WTC11 (cell line): Measurements from ENCODE around the gene PHACTR2. TPM values are rescaled to one million over a fixed set of nuclear protein-coding genes. Genes with fewer than 3 reads are reported as not detected.

ENCODE experiments used
- ATAC-seq: fragments of 200-7000 bp; cut with Tn5 transposase; 2 replicates; pipeline ENCODE4 v1.10.0; 2021; ENCODE audit warnings: mild to moderate bottlenecking, moderate library complexity
- CTCF ChIA-PET: fragments of 300-600 bp; sonication (Branson Sonifier 250); formaldehyde crosslinking; loops from one replicate; lab custom pipeline; 2021; ENCODE audit warnings: antibody characterized with exemption; lab: Charles Lee
- POLR2A ChIA-PET: fragments of 350-600 bp; sonication (Branson Sonifier 250); formaldehyde crosslinking; loops from one replicate; lab custom pipeline; 2021; ENCODE audit warnings: antibody characterized with exemption; lab: Charles Lee
- DNase-seq: peaks from one replicate; pipeline ENCODE4 v3.0.0; 2021; ENCODE audit warnings: low spot score
- H3K27ac Mint-ChIP-seq: 2 replicates; pipeline ENCODE4 v1.8.0; 2021; ENCODE audit warnings: mixed read lengths
- H3K27me3 Mint-ChIP-seq: 2 replicates; pipeline ENCODE4 v1.8.0; 2021; ENCODE audit warnings: low read depth, mild to moderate bottlenecking, moderate library complexity, mixed read lengths
- H3K36me3 Mint-ChIP-seq: 2 replicates; pipeline ENCODE4 v1.8.0; 2021; ENCODE audit warnings: mixed read lengths
- H3K4me1 Mint-ChIP-seq: 2 replicates; pipeline ENCODE4 v1.8.0; 2022; ENCODE audit warnings: mixed read lengths
- H3K4me3 Mint-ChIP-seq: 2 replicates; pipeline ENCODE4 v1.8.0; 2021; ENCODE audit warnings: mild to moderate bottlenecking, moderate library complexity, mixed read lengths
- H3K9me3 Mint-ChIP-seq: 2 replicates; pipeline ENCODE4 v1.8.0; 2021; ENCODE audit warnings: mixed read lengths
- CREM ChIP-seq: sonication (generic); formaldehyde crosslinking; IDR thresholded peaks from 2 replicates; pipeline ENCODE4 v1.8.1; 2022; ENCODE audit warnings: mild to moderate bottlenecking, missing genetic modification reagents, moderate library complexity
- E2F5 ChIP-seq: sonication (generic); formaldehyde crosslinking; IDR thresholded peaks from 2 replicates; pipeline ENCODE4 v1.8.1; 2022; ENCODE audit warnings: mild to moderate bottlenecking, moderate library complexity, missing genetic modification reagents
- ERG ChIP-seq: fragments of 250-450 bp; sonication (Bioruptor Pico); IDR thresholded peaks from 2 replicates; pipeline ENCODE4 v1.8.0; 2021; ENCODE audit warnings: mild to moderate bottlenecking
- FOXK1 ChIP-seq: sonication (generic); formaldehyde crosslinking; IDR thresholded peaks from 2 replicates; pipeline ENCODE4 v1.8.0; 2022; ENCODE audit warnings: mild to moderate bottlenecking, moderate library complexity, missing genetic modification reagents
- GTF2I ChIP-seq: fragments of 250-450 bp; sonication (Bioruptor Pico); conservative IDR thresholded peaks from 2 replicates; pipeline ENCODE4 v1.4.0; 2021; ENCODE audit warnings: mild to moderate bottlenecking
- IRF2 ChIP-seq: sonication (generic); formaldehyde crosslinking; IDR thresholded peaks from 2 replicates; pipeline ENCODE4 v1.8.0; 2022; ENCODE audit warnings: low read depth, missing genetic modification reagents, borderline replicate concordance
- JAZF1 ChIP-seq: fragments of 250-450 bp; sonication (Bioruptor Pico); IDR thresholded peaks from 2 replicates; pipeline ENCODE4 v1.9.0; 2021; ENCODE audit warnings: moderate library complexity, mild to moderate bottlenecking, inconsistent platforms
- JUN ChIP-seq: sonication (generic); formaldehyde crosslinking; IDR thresholded peaks from 2 replicates; pipeline ENCODE4 v1.8.0; 2023; ENCODE audit warnings: mild to moderate bottlenecking, missing genetic modification reagents
- MYBL2 ChIP-seq: sonication (generic); formaldehyde crosslinking; IDR thresholded peaks from 2 replicates; pipeline ENCODE4 v1.8.1; 2023; ENCODE audit warnings: mild to moderate bottlenecking, moderate library complexity, missing genetic modification reagents
- NFATC4 ChIP-seq: fragments of 250-450 bp; sonication (Bioruptor Pico); IDR thresholded peaks from 2 replicates; pipeline ENCODE4 v1.9.0; 2021; ENCODE audit warnings: mild to moderate bottlenecking
- NFE2L1 ChIP-seq: sonication (generic); formaldehyde crosslinking; IDR thresholded peaks from 2 replicates; pipeline ENCODE4 v1.8.1; 2023; ENCODE audit warnings: missing genetic modification reagents
- NFYB ChIP-seq: sonication (generic); formaldehyde crosslinking; conservative IDR thresholded peaks from 2 replicates; pipeline ENCODE4 v1.8.0; 2022; ENCODE audit warnings: low read depth, missing genetic modification reagents
- OVOL2 ChIP-seq: fragments of 250-450 bp; sonication (Bioruptor Pico); IDR thresholded peaks from 2 replicates; pipeline ENCODE4 v1.9.0; 2021; ENCODE audit warnings: mild to moderate bottlenecking, borderline replicate concordance
- PRDM15 ChIP-seq: sonication (generic); formaldehyde crosslinking; IDR thresholded peaks from 2 replicates; pipeline ENCODE4 v1.8.0; 2022; ENCODE audit warnings: missing genetic modification reagents
- RORB ChIP-seq: fragments of 250-450 bp; sonication (Bioruptor Pico); IDR thresholded peaks from 2 replicates; pipeline ENCODE4 v1.9.0; 2021; ENCODE audit warnings: mild to moderate bottlenecking
- TCF7 ChIP-seq: sonication (generic); formaldehyde crosslinking; IDR thresholded peaks from 2 replicates; pipeline ENCODE4 v1.8.0; 2022; ENCODE audit warnings: mild to moderate bottlenecking, low read depth, missing genetic modification reagents, moderate library complexity
- TEAD1 ChIP-seq: sonication (generic); formaldehyde crosslinking; IDR thresholded peaks from 2 replicates; pipeline ENCODE4 v1.8.0; 2022; ENCODE audit warnings: mild to moderate bottlenecking, missing genetic modification reagents
- TEAD4 ChIP-seq: sonication (generic); formaldehyde crosslinking; IDR thresholded peaks from 2 replicates; pipeline ENCODE4 v1.8.0; 2022; ENCODE audit warnings: mild to moderate bottlenecking, missing genetic modification reagents
- USF1 ChIP-seq: sonication (generic); formaldehyde crosslinking; IDR thresholded peaks from 2 replicates; pipeline ENCODE4 v1.8.0; 2022; ENCODE audit warnings: mild to moderate bottlenecking, missing genetic modification reagents
- ZBTB21 ChIP-seq: sonication (generic); formaldehyde crosslinking; IDR thresholded peaks from 2 replicates; pipeline ENCODE4 v1.8.1; 2023; ENCODE audit warnings: mild to moderate bottlenecking, missing genetic modification reagents, borderline replicate concordance
- ZNF138 ChIP-seq: sonication (generic); formaldehyde crosslinking; conservative IDR thresholded peaks from 2 replicates; pipeline ENCODE4 v1.8.1; 2022; ENCODE audit warnings: mild to moderate bottlenecking, moderate library complexity, missing genetic modification reagents
- ZNF671 ChIP-seq: fragments of 250-450 bp; sonication (Bioruptor Pico); IDR thresholded peaks from 2 replicates; pipeline ENCODE4 v1.8.0; 2021; ENCODE audit warnings: mild to moderate bottlenecking
- total RNA-seq: library from RNA; stranded (reverse); gene quantifications from 3 replicates; pipeline ENCODE4 v1.2.3, GENCODE V29; 2021
- TF ChIP-seq, protein P1 (sequence below): sonication (generic); formaldehyde crosslinking; IDR thresholded peaks from 2 replicates; pipeline ENCODE4 v1.8.1; 2022; ENCODE audit warnings: low read depth, missing genetic modification reagents, borderline replicate concordance

PHACTR2 gene
- total RNA-seq, 1 experiment from 2014 or later: 90.5 TPM

DNA sequence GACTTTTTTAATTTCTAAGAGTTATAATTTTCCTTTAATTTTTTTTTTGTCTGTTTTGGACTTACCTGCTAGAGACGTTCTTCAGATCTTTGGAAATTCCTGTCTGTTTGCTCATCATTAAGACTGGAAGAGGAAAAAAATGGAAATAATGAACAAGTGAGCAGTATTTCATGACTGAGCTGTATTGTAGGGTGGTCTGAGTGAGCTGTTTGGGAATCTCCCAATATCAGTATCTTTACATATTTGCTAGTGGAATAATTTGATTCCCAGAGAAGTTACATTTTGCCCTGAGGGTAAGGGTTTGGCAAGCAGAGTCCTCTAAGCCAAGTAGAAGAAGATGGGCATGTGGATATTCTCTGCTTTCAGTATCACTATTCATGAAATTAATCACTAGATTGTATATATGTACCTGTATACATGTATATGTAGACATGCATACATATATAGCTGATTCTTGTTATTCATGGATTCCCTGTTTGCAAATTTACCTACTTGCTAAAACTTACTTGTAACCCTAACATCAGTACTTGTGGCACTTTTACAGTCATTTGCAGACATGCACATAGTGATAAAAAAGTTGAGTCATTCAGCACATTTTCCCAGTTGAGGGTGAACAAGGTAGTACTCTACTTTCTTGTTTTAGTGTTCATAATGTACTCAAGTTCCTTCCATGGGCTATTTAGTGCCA, 200.0 kb downstream of the PHACTR2 start:
- no peak for ATAC-seq

GRCh38 chr6:143878272-143878760, 200.6 kb downstream of the PHACTR2 start:
- no peak overlapping the region for H3K4me3 Mint-ChIP-seq
- no peaks in the 10 kb centered on the region for H3K4me1 Mint-ChIP-seq

More for the DNA sequence above, 200.0 kb downstream of the PHACTR2 start:
- Mint-ChIP-seq H3K27ac (no peak overlapping the region), H3K27me3 (no peaks in the 10 kb centered on the region; the same call in 1 of the 2 replicates), H3K9me3 (peaks cover 57% of the 10 kb centered on the region), H3K4me3 (no peak overlapping the region), H3K36me3 (peaks cover 9% of the 10 kb centered on the region), H3K4me1 (no peaks in the 10 kb centered on the region)
- ChIA-PET CTCF (no interaction called here), POLR2A (interaction anchor here (0.6 kb wide), 1 partner anchor 16 kb away, joined by 3 read pairs; no protein-coding TSS in a partner anchor)
- no peak for TF ChIP-seq FOXK1 (CRISPR knock-in tag)
- TF ChIP-seq, protein P1, sequence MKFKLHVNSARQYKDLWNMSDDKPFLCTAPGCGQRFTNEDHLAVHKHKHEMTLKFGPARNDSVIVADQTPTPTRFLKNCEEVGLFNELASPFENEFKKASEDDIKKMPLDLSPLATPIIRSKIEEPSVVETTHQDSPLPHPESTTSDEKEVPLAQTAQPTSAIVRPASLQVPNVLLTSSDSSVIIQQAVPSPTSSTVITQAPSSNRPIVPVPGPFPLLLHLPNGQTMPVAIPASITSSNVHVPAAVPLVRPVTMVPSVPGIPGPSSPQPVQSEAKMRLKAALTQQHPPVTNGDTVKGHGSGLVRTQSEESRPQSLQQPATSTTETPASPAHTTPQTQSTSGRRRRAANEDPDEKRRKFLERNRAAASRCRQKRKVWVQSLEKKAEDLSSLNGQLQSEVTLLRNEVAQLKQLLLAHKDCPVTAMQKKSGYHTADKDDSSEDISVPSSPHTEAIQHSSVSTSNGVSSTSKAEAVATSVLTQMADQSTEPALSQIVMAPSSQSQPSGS (CRISPR knock-in tag): no peak
- no peak for TF ChIP-seq RORB (CRISPR knock-in tag)
- TF ChIP-seq ZBTB21: no peak
- DNase-seq: no peak

GRCh38 chr6:143880412-143880811, 202.6 kb downstream of the PHACTR2 start:
- CTCF ChIA-PET: no interaction called here
- H3K4me1 Mint-ChIP-seq: no peaks in the 10 kb centered on the region
- TF ChIP-seq MYBL2 (CRISPR knock-in tag) (no peak), NFYB (no peak), ZBTB21 (no peak), NFE2L1 (CRISPR knock-in tag) (no peak), CREM (CRISPR knock-in tag) (no peak), USF1 (CRISPR knock-in tag) (no peak), IRF2 (CRISPR knock-in tag) (no peak), TEAD4 (CRISPR knock-in tag) (no peak), TEAD1 (no peak), PRDM15 (CRISPR knock-in tag) (no peak), JUN (CRISPR knock-in tag) (no peak)

More at GRCh38 chr6:143878272-143878760, 200.6 kb downstream of the PHACTR2 start:
- TF ChIP-seq USF1 (CRISPR knock-in tag) (no peak), OVOL2 (CRISPR knock-in tag) (no peak), ZNF671 (CRISPR knock-in tag) (no peak), JAZF1 (CRISPR knock-in tag) (no peak), NFATC4 (no peak), ERG (no peak), GTF2I (no peak), ZNF138 (CRISPR knock-in tag) (no peak), NFE2L1 (CRISPR knock-in tag) (no peak), CREM (CRISPR knock-in tag) (no peak), TCF7 (no peak), E2F5 (CRISPR knock-in tag) (no peak), RORB (CRISPR knock-in tag) (no peak)
- Mint-ChIP-seq H3K36me3 (peaks cover 8% of the 10 kb centered on the region), H3K27ac (no peak overlapping the region), H3K9me3 (peaks cover 52% of the 10 kb centered on the region), H3K27me3 (no peaks in the 10 kb centered on the region; the same call in 1 of the 2 replicates)
- CTCF ChIA-PET: interaction anchor here (1.6 kb wide), 1 partner anchor 64 kb away, joined by 5 read pairs; no protein-coding TSS in a partner anchor
- ATAC-seq: no peak
- POLR2A ChIA-PET: interaction anchor here (0.6 kb wide), 1 partner anchor 17 kb away, joined by 3 read pairs; no protein-coding TSS in a partner anchor
- no peak for DNase-seq

More at GRCh38 chr6:143880412-143880811, 202.6 kb downstream of the PHACTR2 start:
- POLR2A ChIA-PET: no interaction called here
- H3K36me3 Mint-ChIP-seq: peaks cover 7% of the 10 kb centered on the region
- no peaks in the 10 kb centered on the region; the same call in 1 of the 2 replicates for H3K27me3 Mint-ChIP-seq
- no peak overlapping the region for H3K4me3 Mint-ChIP-seq
- H3K9me3 Mint-ChIP-seq: peaks cover 33% of the 10 kb centered on the region
- DNase-seq: no peak
- H3K27ac Mint-ChIP-seq: no peak overlapping the region
- no peak for ATAC-seq
